Measurements from ENCODE around the gene TIPARP. TPM values are rescaled to one million over a fixed set of nuclear protein-coding genes. Genes with fewer than 3 reads are reported as not detected.

The TIPARP gene
- total RNA-seq, 3 donors from 2014 or later (not counting 1 experiment from before 2014, with no cell fraction given), result 129 to 249 (median 147) TPM

DNA sequence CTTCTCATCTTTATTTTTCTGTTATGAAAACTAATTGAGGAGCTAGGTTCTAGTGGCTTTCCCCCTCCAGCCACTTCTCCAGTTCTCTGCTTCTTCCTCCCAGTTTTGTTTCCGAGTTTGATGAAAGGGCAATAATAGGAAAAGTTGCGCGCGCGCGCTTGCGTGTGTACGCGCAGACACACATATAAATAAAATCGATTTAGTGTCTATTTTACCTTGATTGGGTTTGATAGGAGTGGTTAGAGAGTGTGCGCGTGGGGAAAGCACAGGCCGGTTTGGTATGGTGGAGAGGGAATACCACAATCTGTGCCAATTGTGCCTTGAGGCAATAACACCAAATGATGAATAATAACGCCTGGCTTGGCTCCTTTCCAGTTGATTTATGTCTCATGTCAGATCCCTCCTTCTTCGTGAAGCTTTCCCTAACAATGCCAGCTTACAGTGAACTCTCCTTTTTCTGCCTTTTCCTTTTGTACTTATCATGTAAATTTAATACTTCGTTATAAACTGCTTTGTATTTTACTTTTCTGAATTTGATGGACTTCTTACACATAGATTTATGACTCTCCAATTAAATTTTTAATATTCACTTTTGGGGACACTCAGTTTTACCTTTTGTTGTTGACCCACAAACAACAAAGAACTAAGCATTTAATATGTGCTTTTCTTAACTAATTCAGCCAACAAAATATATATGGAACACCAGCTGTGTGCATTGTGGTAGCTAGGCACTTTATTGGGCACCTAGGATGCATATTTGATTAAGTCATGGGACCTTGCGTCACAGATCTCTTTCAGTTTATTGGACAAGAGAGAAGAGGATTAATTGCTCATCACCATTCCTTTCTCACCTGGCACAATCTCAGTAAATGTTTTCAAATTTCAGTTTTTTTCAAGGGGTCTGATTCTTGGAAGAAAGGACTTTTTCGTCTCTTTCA is 1.7 kb downstream of the TIPARP start:
- intact Hi-C loops (cut with micrococcal nuclease), result loop anchor here (2.0 to 10.0 kb wide), 6 partner anchors 141 to 1969 kb away; partner anchors contain the start of genes GFM1, GMPS and SLC33A1
- Mint-ChIP-seq H3K27ac (peak overlapping the region; percentile 93 to 99), H3K4me3 (peak overlapping the region; percentile 93), H3K9me3 (no peaks in the 10 kb centered on the region), H3K4me1 (peaks cover 66% of the 10 kb centered on the region in 2 donors), H3K36me3 (peaks cover 10% of the 10 kb centered on the region), H3K27me3 (ENCODE audit: low read depth in 2 of 2) (no peaks in the 10 kb centered on the region)
- Histone ChIP-seq H3K27ac (ENCODE audit: low read length) (peak overlapping the region; percentile 22), H3K4me1 (ENCODE audit: control insufficient read depth, insufficient read depth, low read length) (peaks cover 20% of the 10 kb centered on the region), H3K9me3 (ENCODE audit: control insufficient read depth, insufficient read depth, low read length) (no peaks in the 10 kb centered on the region), H3K27me3 (ENCODE audit: control insufficient read depth, insufficient read depth, low read length) (no peaks in the 10 kb centered on the region), H3K36me3 (ENCODE audit: control insufficient read depth, insufficient read depth, low read length) (peaks cover 28% of the 10 kb centered on the region), H3K4me3 (ENCODE audit: low read length) (peak overlapping the region; percentile 79)
- ATAC-seq, result no peak
- 11% methylated on average over 16 of the region's 18 CpGs for WGBS (ENCODE audit: insufficient coverage)
- DNase-seq, result peak; percentile 46 to 78
- TF ChIP-seq, protein P1, sequence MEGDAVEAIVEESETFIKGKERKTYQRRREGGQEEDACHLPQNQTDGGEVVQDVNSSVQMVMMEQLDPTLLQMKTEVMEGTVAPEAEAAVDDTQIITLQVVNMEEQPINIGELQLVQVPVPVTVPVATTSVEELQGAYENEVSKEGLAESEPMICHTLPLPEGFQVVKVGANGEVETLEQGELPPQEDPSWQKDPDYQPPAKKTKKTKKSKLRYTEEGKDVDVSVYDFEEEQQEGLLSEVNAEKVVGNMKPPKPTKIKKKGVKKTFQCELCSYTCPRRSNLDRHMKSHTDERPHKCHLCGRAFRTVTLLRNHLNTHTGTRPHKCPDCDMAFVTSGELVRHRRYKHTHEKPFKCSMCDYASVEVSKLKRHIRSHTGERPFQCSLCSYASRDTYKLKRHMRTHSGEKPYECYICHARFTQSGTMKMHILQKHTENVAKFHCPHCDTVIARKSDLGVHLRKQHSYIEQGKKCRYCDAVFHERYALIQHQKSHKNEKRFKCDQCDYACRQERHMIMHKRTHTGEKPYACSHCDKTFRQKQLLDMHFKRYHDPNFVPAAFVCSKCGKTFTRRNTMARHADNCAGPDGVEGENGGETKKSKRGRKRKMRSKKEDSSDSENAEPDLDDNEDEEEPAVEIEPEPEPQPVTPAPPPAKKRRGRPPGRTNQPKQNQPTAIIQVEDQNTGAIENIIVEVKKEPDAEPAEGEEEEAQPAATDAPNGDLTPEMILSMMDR (IDR thresholded peaks at IDR 0.05), result no peak

DNA sequence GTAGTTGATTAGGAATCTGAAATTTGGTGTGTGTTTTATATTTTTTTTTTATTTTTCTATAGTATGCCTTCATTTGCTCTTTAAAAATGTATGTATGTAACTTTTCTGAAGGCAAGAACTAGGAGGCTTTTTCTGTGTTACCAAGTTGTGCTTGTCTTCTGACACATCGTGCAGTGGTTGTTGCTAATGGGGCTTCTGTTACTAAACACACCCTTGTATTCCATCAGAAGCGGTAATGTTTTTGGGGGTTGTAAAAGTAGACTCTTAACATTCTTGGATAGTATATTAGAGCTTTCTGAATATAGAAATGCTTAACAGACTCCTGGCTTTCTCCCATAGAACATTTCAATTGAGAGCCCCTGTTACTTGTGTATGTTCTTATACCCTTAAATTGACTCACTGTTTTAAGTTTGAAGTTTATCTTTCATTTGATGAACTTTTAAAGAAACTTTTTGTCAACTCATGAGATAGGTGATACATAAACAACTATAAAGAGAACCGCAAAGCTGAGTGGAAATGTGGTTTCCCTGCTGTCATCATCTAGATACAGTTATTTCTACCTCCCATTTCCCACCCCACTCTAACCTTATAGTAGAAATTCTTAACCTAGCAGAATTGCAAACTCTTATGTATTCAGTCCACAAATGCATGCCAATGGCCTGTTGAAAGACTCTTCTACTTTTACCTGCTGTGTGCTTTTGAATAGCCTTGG is 2.5 kb downstream of the TIPARP start:
- ATAC-seq, result peak in 1 of 3 donors; percentile 12

DNA sequence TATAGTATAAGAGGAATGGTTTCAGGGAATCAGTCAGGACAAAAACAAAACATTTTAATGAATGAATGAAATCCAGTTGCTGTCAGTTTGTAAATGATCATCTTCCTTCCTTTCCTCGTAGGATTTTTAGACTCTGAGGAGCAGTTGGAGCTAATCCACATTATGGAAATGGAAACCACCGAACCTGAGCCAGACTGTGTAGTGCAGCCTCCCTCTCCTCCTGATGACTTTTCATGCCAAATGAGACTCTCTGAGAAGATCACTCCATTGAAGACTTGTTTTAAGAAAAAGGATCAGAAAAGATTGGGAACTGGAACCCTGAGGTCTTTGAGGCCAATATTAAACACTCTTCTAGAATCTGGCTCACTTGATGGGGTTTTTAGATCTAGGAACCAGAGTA is 3.1 kb downstream of the TIPARP start:
- Mint-ChIP-seq H3K27me3 (ENCODE audit: low read depth in 2 of 2) (no peaks in the 10 kb centered on the region), H3K9me3 (no peaks in the 10 kb centered on the region), H3K36me3 (peaks cover 16% of the 10 kb centered on the region), H3K27ac (peak overlapping the region; percentile 93 to 99), H3K4me1 (peaks cover 79 to 81% of the 10 kb centered on the region in 2 donors), H3K4me3 (peak overlapping the region; percentile 93)
- no peak for DNase-seq
- intact Hi-C loops (cut with micrococcal nuclease), result loop anchor here (2.0 to 10.0 kb wide), 5 partner anchors 139 to 1967 kb away; partner anchors contain the start of genes GFM1, GMPS and SLC33A1
- no peak for ATAC-seq
- TF ChIP-seq, protein P1 (IDR thresholded peaks at IDR 0.05), result no peak
- H3K4me3 ChIP-seq (ENCODE audit: low read length), result no peak overlapping the region
- no peaks in the 10 kb centered on the region for H3K9me3 ChIP-seq (ENCODE audit: control insufficient read depth, insufficient read depth, low read length)
- H3K4me1 ChIP-seq (ENCODE audit: control insufficient read depth, insufficient read depth, low read length), result peaks cover 21% of the 10 kb centered on the region
- peaks cover 33% of the 10 kb centered on the region for H3K36me3 ChIP-seq (ENCODE audit: control insufficient read depth, insufficient read depth, low read length)
- no peaks in the 10 kb centered on the region for H3K27me3 ChIP-seq (ENCODE audit: control insufficient read depth, insufficient read depth, low read length)
- peak overlapping the region; percentile 14 for H3K27ac ChIP-seq (ENCODE audit: low read length)
- 93% methylated on average over 2 of the region's 2 CpGs for WGBS (ENCODE audit: insufficient coverage)

More for the DNA sequence above, 2.5 kb downstream of the TIPARP start:
- H3K36me3 Mint-ChIP-seq, result peaks cover 14% of the 10 kb centered on the region
- TF ChIP-seq, protein P1 (IDR thresholded peaks at IDR 0.05), result no peak
- 14% methylated on average over 1 of the region's 3 CpGs for WGBS (ENCODE audit: insufficient coverage)
- H3K4me3 Mint-ChIP-seq, result peak overlapping the region; percentile 93
- Histone ChIP-seq H3K27ac (ENCODE audit: low read length) (peak overlapping the region; percentile 22), H3K9me3 (ENCODE audit: control insufficient read depth, insufficient read depth, low read length) (no peaks in the 10 kb centered on the region), H3K4me3 (ENCODE audit: low read length) (peak overlapping the region; percentile 79), H3K4me1 (ENCODE audit: control insufficient read depth, insufficient read depth, low read length) (peaks cover 21% of the 10 kb centered on the region), H3K27me3 (ENCODE audit: control insufficient read depth, insufficient read depth, low read length) (no peaks in the 10 kb centered on the region), H3K36me3 (ENCODE audit: control insufficient read depth, insufficient read depth, low read length) (peaks cover 33% of the 10 kb centered on the region)
- H3K27me3 Mint-ChIP-seq (ENCODE audit: low read depth in 2 of 2), result no peaks in the 10 kb centered on the region
- DNase-seq, result peak in 1 of 2 donors; percentile 76
- H3K9me3 Mint-ChIP-seq, result no peaks in the 10 kb centered on the region
- peak overlapping the region; percentile 93 to 99 for H3K27ac Mint-ChIP-seq
- intact Hi-C loops (cut with micrococcal nuclease), result loop anchor here (2.0 to 10.0 kb wide), 5 partner anchors 140 to 1968 kb away; partner anchors contain the start of genes GFM1, GMPS and SLC33A1
- H3K4me1 Mint-ChIP-seq, result peaks cover 74 to 75% of the 10 kb centered on the region in 2 donors
